ENCODE data around the gene MCM5.
"Not testable (repeated sequence)": the region's sequence is repeated elsewhere in the genome, so short reads cannot be mapped to it uniquely, and the experiment has no call there.

The MCM5 gene

GRCh38 chr22:35379146-35379993 is 20.6 kb upstream of the MCM5 start:
- DNase-seq: no peak

GRCh38 chr22:35380013-35380412 is 19.9 kb upstream of the MCM5 start:
- DNase-seq: no peak

GRCh38 chr22:35380537-35381423 is 19.2 kb upstream of the MCM5 start, which contains the start of gene HMOX1:
Gene HMOX1 (plus strand): TSS chr22:35381096. CDS start chr22:35381174, 78 bp downstream.
- DNase-seq: no peak

- DNase-seq: no peak
Observed at GRCh38 chr22:35381424-35382009, 18.4 kb upstream of the MCM5 start.

GRCh38 chr22:35383679-35384071 is 16.3 kb upstream of the MCM5 start:
- DNase-seq: no peak

- no peak for DNase-seq
Observed at GRCh38 chr22:35384527-35384926, 15.4 kb upstream of the MCM5 start.

GRCh38 chr22:35384975-35385588 is 14.9 kb upstream of the MCM5 start:
- no peak for DNase-seq

- DNase-seq: no peak
Observed at GRCh38 chr22:35386670-35387288, 13.2 kb upstream of the MCM5 start.

GRCh38 chr22:35390933-35391332 is 9.0 kb upstream of the MCM5 start:
- no peak for DNase-seq

GRCh38 chr22:35392357-35392756 is 7.6 kb upstream of the MCM5 start:
- no peak for DNase-seq

- no peak for DNase-seq
Observed at GRCh38 chr22:35393116-35394010, 6.6 kb upstream of the MCM5 start.

- no peak for DNase-seq
Observed at GRCh38 chr22:35394011-35394312, 6.0 kb upstream of the MCM5 start.

- DNase-seq: no peak
Observed at GRCh38 chr22:35394810-35395563, 5.0 kb upstream of the MCM5 start.

GRCh38 chr22:35396622-35397021 is 3.3 kb upstream of the MCM5 start:
- DNase-seq: not testable (repeated sequence)

GRCh38 chr22:35397095-35397904 is 2.6 kb upstream of the MCM5 start:
- DNase-seq: no peak

GRCh38 chr22:35398591-35398973 is 1.4 kb upstream of the MCM5 start:
- no peak for DNase-seq

GRCh38 chr22:35399114-35399677 is 744 bp upstream of the MCM5 start:
- DNase-seq: no peak

- DNase-seq: no peak
Observed at GRCh38 chr22:35400501-35400790, 506 bp downstream of the MCM5 start.

GRCh38 chr22:35401863-35402262 is 1.9 kb downstream of the MCM5 start:
- no peak for DNase-seq

GRCh38 chr22:35403356-35403755 is 3.4 kb downstream of the MCM5 start:
- DNase-seq: no peak
